Embryonic facial prominence (tissue), 1 donor: ENCODE results near the gene MOK.

Experiments
- DNase-seq: peaks from one replicate; pipeline ENCODE4 v3.0.0-alpha.2; 2016; ENCODE audit errors: extremely low spot score

The MOK gene

GRCh38 chr14:102181187-102181586, 123.8 kb downstream of the MOK start:
- no peak for DNase-seq

- DNase-seq: no peak
These were observed 124.5 kb downstream of the MOK start for GRCh38 chr14:102180248-102180998.
